H9 (cell line): ENCODE measurements around the gene RPL29. TPM values are rescaled to one million over a fixed set of nuclear protein-coding genes. Genes with fewer than 3 reads are reported as not detected.

Source experiments
- DNase-seq: peaks from one replicate; pipeline ENCODE4 v3.0.0-alpha.2; 2017
- H2AFZ ChIP-seq: one replicate; pipeline ENCODE4 v1.6.1; 2013; ENCODE audit warnings: mild to moderate bottlenecking, low read length, control low read depth, moderate library complexity
- H2AK5ac ChIP-seq: 2 replicates; pipeline ENCODE4 v1.6.1; 2013; ENCODE audit warnings: low read length, control low read depth, mixed read lengths; ENCODE audit not compliant: insufficient read length
- H2BK120ac ChIP-seq: one replicate; pipeline ENCODE4 v1.6.1; 2013; ENCODE audit warnings: low read depth, mild to moderate bottlenecking, low read length, control low read depth, inconsistent platforms; ENCODE audit not compliant: poor library complexity, severe bottlenecking
- H2BK12ac ChIP-seq: 2 replicates; pipeline ENCODE4 v1.6.1; 2013; ENCODE audit warnings: low read length, control low read depth, mixed read lengths, low read depth; ENCODE audit not compliant: insufficient read length
- H2BK15ac ChIP-seq: 2 replicates; pipeline ENCODE4 v1.6.1; 2013; ENCODE audit warnings: low read depth, low read length, control low read depth
- H2BK20ac ChIP-seq: one replicate; pipeline ENCODE4 v1.6.1; 2013; ENCODE audit warnings: low read depth, mild to moderate bottlenecking, low read length, control low read depth, inconsistent platforms; ENCODE audit not compliant: poor library complexity, severe bottlenecking
- H2BK5ac ChIP-seq: 2 replicates; pipeline ENCODE4 v1.6.1; 2013; ENCODE audit warnings: low read length, control low read depth, mixed read lengths; ENCODE audit not compliant: insufficient read length
- H3K14ac ChIP-seq: 2 replicates; pipeline ENCODE4 v1.6.1; 2013; ENCODE audit warnings: low read length, control low read depth; ENCODE audit not compliant: insufficient read depth
- H3K18ac ChIP-seq: 2 replicates; pipeline ENCODE4 v1.6.1; 2013; ENCODE audit warnings: low read depth, mild to moderate bottlenecking, mixed read lengths, low read length, control low read depth; ENCODE audit not compliant: insufficient read length
- H3K23ac ChIP-seq: 2 replicates; pipeline ENCODE4 v1.6.1; 2013; ENCODE audit warnings: low read length, control low read depth, mixed read lengths, low read depth; ENCODE audit not compliant: insufficient read length
- H3K23me2 ChIP-seq: 2 replicates; pipeline ENCODE4 v1.6.1; 2013; ENCODE audit warnings: low read depth, mild to moderate bottlenecking, mixed read lengths, low read length, control low read depth; ENCODE audit not compliant: insufficient read length, poor library complexity, severe bottlenecking
- H3K27ac ChIP-seq: 2 replicates; pipeline ENCODE4 v1.5.1; 2013; ENCODE audit warnings: low read length, control low read depth, mixed read lengths, low read depth; ENCODE audit not compliant: insufficient read length
- H3K27me3 ChIP-seq: 2 replicates; pipeline ENCODE4 v1.6.1; 2013; ENCODE audit warnings: low read length, control low read depth, inconsistent platforms; ENCODE audit not compliant: insufficient read depth
- H3K4ac ChIP-seq: 2 replicates; pipeline ENCODE4 v1.6.1; 2013; ENCODE audit warnings: low read depth, mild to moderate bottlenecking, control low read depth, inconsistent platforms, low read length, moderate library complexity
- H3K4me1 ChIP-seq: 2 replicates; pipeline ENCODE4 v1.6.1; 2013; ENCODE audit warnings: low read length, control low read depth, inconsistent platforms; ENCODE audit not compliant: insufficient read depth
- H3K4me2 ChIP-seq: 2 replicates; pipeline ENCODE4 v1.6.1; 2013; ENCODE audit warnings: low read length, control low read depth, mixed read lengths; ENCODE audit not compliant: insufficient read length, insufficient read depth
- H3K56ac ChIP-seq: 2 replicates; pipeline ENCODE4 v1.6.1; 2013; ENCODE audit warnings: low read depth, mild to moderate bottlenecking, mixed read lengths, low read length, control low read depth; ENCODE audit not compliant: insufficient read length
- H3K79me1 ChIP-seq: 2 replicates; pipeline ENCODE4 v1.6.1; 2013; ENCODE audit warnings: low read depth, mild to moderate bottlenecking, moderate library complexity, low read length, control low read depth, inconsistent platforms; ENCODE audit not compliant: insufficient read depth, poor library complexity, severe bottlenecking
- H3K79me2 ChIP-seq: 2 replicates; pipeline ENCODE4 v1.6.1; 2013; ENCODE audit warnings: low read length, control low read depth, inconsistent platforms; ENCODE audit not compliant: insufficient read depth
- H3K9ac ChIP-seq: 2 replicates; pipeline ENCODE4 v1.6.1; 2013; ENCODE audit warnings: low read length, control low read depth, mixed read lengths; ENCODE audit not compliant: insufficient read length; ENCODE audit errors: extremely low read depth
- H3K9me3 ChIP-seq: one replicate; pipeline ENCODE4 v1.6.1; 2013; ENCODE audit warnings: low read depth, low read length, inconsistent platforms; ENCODE audit not compliant: control insufficient read depth
- H3T11ph ChIP-seq: one replicate; pipeline ENCODE4 v1.6.1; 2013; ENCODE audit warnings: mild to moderate bottlenecking, low read length, control low read depth, inconsistent platforms
- H4K20me1 ChIP-seq: one replicate; pipeline ENCODE4 v1.6.1; 2013; ENCODE audit not compliant: control insufficient read depth, insufficient read length, insufficient read depth
- H4K5ac ChIP-seq: 2 replicates; pipeline ENCODE4 v1.6.1; 2013; ENCODE audit warnings: low read depth, mild to moderate bottlenecking, mixed read lengths, low read length, control low read depth; ENCODE audit not compliant: insufficient read length
- H4K8ac ChIP-seq: replicated peaks from 2 replicates; pipeline ENCODE4 v1.6.1; 2013; ENCODE audit warnings: low read length, control low read depth, mixed read lengths, low read depth; ENCODE audit not compliant: insufficient read length
- H4K91ac ChIP-seq: 2 replicates; pipeline ENCODE4 v1.6.1; 2013; ENCODE audit warnings: low read depth, mild to moderate bottlenecking, moderate library complexity, mixed read lengths, low read length, control low read depth; ENCODE audit not compliant: insufficient read length
- H3K27ac Mint-ChIP-seq, 3 experiments: 2 replicates in 2 of 3; 3 replicates in 1 of 3; pipeline ENCODE4 v1.8.0; 2020 to 2021; ENCODE audit warnings: mixed read lengths in 3 of 3, mild to moderate bottlenecking in 1 of 3, moderate library complexity in 1 of 3
- H3K27me3 Mint-ChIP-seq: 2 replicates; pipeline ENCODE4 v1.8.0; 2021; ENCODE audit warnings: low read depth, mild to moderate bottlenecking, moderate library complexity, mixed read lengths
- H3K36me3 Mint-ChIP-seq, 3 experiments: 2 replicates in 2 of 3; 3 replicates in 1 of 3; pipeline ENCODE4 v1.8.0; 2020 to 2021; ENCODE audit warnings: low read depth in 3 of 3, mixed read lengths in 3 of 3; ENCODE audit not compliant: insufficient read depth in 1 of 3
- H3K4me1 Mint-ChIP-seq, 2 experiments: 2 replicates each; pipeline ENCODE4 v1.8.0; 2020; ENCODE audit warnings: mixed read lengths in 2 of 2
- H3K4me3 Mint-ChIP-seq, 2 experiments: 2 replicates in 1 of 2; 3 replicates in 1 of 2; pipeline ENCODE4 v1.8.0; 2020 to 2021; ENCODE audit warnings: mild to moderate bottlenecking in 2 of 2, mixed read lengths in 2 of 2, moderate library complexity in 1 of 2
- H3K9me3 Mint-ChIP-seq, 2 experiments: 2 replicates in 1 of 2; 3 replicates in 1 of 2; pipeline ENCODE4 v1.8.0; 2020; ENCODE audit warnings: mild to moderate bottlenecking in 2 of 2, mixed read lengths in 2 of 2, moderate library complexity in 1 of 2
- WGBS: extraction: QIAGEN DNeasy Blood & Tissue Kit; methylation state at CpG from one replicate; pipeline ENCODE4 v1.1.7; 2013; ENCODE audit warnings: missing lambda C conversion rate, low lambda C conversion rate, mixed read lengths; ENCODE audit not compliant: insufficient read length; ENCODE audit errors: extremely low coverage; 5-methylcytosine and 5-hydroxymethylcytosine counted together
- total RNA-seq: library from RNA; stranded (reverse); gene quantifications from 2 replicates; pipeline ENCODE4 v1.2.1, GENCODE V29; 2021
- TF ChIP-seq, protein P1 (sequence below): fragments of 200-600 bp; sonication (generic); conservative IDR thresholded peaks from 3 replicates; pipeline ENCODE4 v1.8.0; 2021; ENCODE audit warnings: antibody characterized with exemption, mild to moderate bottlenecking

RPL29 gene
- total RNA-seq, 1 experiment from 2014 or later: 1,592 TPM

DNA sequence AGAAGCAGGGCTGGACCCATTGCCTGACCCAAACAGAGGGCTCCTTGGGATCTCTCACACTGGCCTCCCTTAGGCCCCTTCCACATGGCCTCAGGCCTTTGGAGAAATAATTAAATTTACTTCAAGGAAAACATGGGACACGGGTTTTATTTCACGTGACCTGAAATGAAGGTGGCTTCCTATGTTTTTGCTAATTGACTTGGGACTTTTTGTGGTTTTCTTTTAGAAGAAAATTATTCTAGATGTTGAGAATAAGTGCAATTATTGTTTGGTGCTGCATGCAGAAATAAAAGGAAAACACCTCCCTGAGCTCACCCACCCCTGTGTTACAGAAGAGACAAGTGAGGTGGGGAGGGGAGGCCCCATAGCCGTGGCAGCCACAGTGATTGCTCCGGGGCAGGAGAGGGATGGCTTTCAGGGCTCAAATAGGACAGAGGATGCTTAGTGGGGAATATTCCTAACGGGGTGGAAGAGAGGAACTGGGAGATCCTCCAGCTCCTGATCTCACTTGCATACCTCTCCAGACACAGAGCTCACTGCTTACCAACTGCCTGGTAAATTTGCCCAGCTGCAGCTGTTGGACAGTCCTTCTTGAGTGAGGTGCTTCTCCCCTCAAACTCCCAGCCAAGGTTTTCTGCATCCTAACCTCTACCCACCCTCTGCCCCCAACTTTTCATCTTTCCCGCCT, 29.2 kb upstream of the RPL29 start:
- Histone ChIP-seq H3K23me2 (no peaks in the 10 kb centered on the region), H3K4ac (no peak overlapping the region), H3K14ac (no peak overlapping the region), H3K23ac (no peak overlapping the region), H4K5ac (no peak overlapping the region), H4K20me1 (peaks cover 5% of the 10 kb centered on the region), H2AK5ac (no peak overlapping the region), H3K79me2 (no peaks in the 10 kb centered on the region), H3K4me2 (no peak overlapping the region), H3K9ac (no peak overlapping the region), H2BK5ac (no peak overlapping the region), H3K18ac (no peak overlapping the region), H3K79me1 (no peaks in the 10 kb centered on the region), H2BK120ac (no peak overlapping the region), H3K9me3 (no peaks in the 10 kb centered on the region), H3K4me1 (peaks cover 4% of the 10 kb centered on the region; the same call in 1 of the 2 replicates), H2BK20ac (no peak overlapping the region), H2AFZ (no peak overlapping the region), H3K27me3 (no peaks in the 10 kb centered on the region), H4K8ac (no peak overlapping the region), H3K56ac (no peak overlapping the region), H3K27ac (no peak overlapping the region), H2BK15ac (no peak overlapping the region), H2BK12ac (no peak overlapping the region), H4K91ac (no peak overlapping the region), H3T11ph (no peak overlapping the region)
- no CpG with 5 or more reads among the region's 6 CpGs for WGBS
- Mint-ChIP-seq H3K9me3 (no peaks in the 10 kb centered on the region), H3K4me3 (no peak overlapping the region), H3K4me1 (peaks cover 11 to 20% of the 10 kb centered on the region in 2 experiments), H3K27ac (no peak overlapping the region; a peak in 1 of 7 replicates), H3K36me3 (no peaks in the 10 kb centered on the region), H3K27me3 (peaks cover 2% of the 10 kb centered on the region)
- TF ChIP-seq, protein P1, sequence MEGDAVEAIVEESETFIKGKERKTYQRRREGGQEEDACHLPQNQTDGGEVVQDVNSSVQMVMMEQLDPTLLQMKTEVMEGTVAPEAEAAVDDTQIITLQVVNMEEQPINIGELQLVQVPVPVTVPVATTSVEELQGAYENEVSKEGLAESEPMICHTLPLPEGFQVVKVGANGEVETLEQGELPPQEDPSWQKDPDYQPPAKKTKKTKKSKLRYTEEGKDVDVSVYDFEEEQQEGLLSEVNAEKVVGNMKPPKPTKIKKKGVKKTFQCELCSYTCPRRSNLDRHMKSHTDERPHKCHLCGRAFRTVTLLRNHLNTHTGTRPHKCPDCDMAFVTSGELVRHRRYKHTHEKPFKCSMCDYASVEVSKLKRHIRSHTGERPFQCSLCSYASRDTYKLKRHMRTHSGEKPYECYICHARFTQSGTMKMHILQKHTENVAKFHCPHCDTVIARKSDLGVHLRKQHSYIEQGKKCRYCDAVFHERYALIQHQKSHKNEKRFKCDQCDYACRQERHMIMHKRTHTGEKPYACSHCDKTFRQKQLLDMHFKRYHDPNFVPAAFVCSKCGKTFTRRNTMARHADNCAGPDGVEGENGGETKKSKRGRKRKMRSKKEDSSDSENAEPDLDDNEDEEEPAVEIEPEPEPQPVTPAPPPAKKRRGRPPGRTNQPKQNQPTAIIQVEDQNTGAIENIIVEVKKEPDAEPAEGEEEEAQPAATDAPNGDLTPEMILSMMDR: no peak
- DNase-seq: no peak
